ENCODE measurements around the gene RTP3. TPM values are rescaled to one million over a fixed set of nuclear protein-coding genes. Genes with fewer than 3 reads are reported as not detected.

RTP3 gene
- total and polyA plus RNA-seq, 2 of the 8 experiments (the other 6 are each of a cell fraction or from before 2014, with no cell fraction given), result 0.08 TPM; not detected in 1

GRCh38 chr3:46500656-46501635 lies 3.2 kb downstream of the RTP3 start:
- Histone ChIP-seq H3K9me3 (ENCODE audit: insufficient read depth in 2 of 2, low read depth in 1 of 2, low read length in 1 of 2) (no peaks in the 10 kb centered on the region), H2BK15ac (ENCODE audit: low read length) (no peak overlapping the region), H4K8ac (ENCODE audit: extremely low read depth, insufficient read depth, low read length) (no peak overlapping the region), H3K23me2 (ENCODE audit: low read depth, low read length) (no peaks in the 10 kb centered on the region), H3K79me2 (ENCODE audit: control insufficient read depth in 1 of 2, insufficient read depth in 2 of 2, low read length in 2 of 2) (no peaks in the 10 kb centered on the region), H3K4me2 (ENCODE audit: insufficient read depth in 1 of 2, low read depth in 2 of 2, low read length in 2 of 2) (no peak overlapping the region), H2AK5ac (ENCODE audit: low read depth, low read length) (no peak overlapping the region), H4K91ac (replicated peaks; ENCODE audit: insufficient read length, low read length) (no peak overlapping the region), H2BK5ac (ENCODE audit: low read depth, low read length) (no peak overlapping the region), H2AFZ (ENCODE audit: low read length) (no peak overlapping the region), H3K27me3 (replicated peaks in 1 of 4; ENCODE audit: control insufficient read depth in 3 of 4, extremely low read depth in 1 of 4, insufficient read depth in 3 of 4, low read length in 3 of 4) (peaks cover 0 to 4% (median 0%) of the 10 kb centered on the region in 4 experiments; a peak in 1 of 7 replicates), H3K18ac (ENCODE audit: extremely low read depth, low read length) (no peak overlapping the region), H2BK20ac (ENCODE audit: low read length) (no peak overlapping the region), H3K4me1 (replicated peaks in 1 of 4; ENCODE audit: control insufficient read depth in 3 of 4, insufficient read depth in 4 of 4, low read length in 3 of 4) (peaks cover 2 to 15% (median 5%) of the 10 kb centered on the region in 4 experiments; a peak in 5 of 7 replicates), H3K27ac (ENCODE audit: low read depth, low read length) (no peak overlapping the region), H2BK120ac (replicated peaks; ENCODE audit: low read depth, low read length) (no peak overlapping the region), H4K20me1 (replicated peaks in 1 of 2; ENCODE audit: control insufficient read depth in 1 of 2, insufficient read depth in 2 of 2, low read length in 2 of 2) (no peaks in the 10 kb centered on the region), H3K56ac (replicated peaks; ENCODE audit: insufficient read length, low read depth, low read length) (no peak overlapping the region), H3K23ac (ENCODE audit: insufficient read length) (no peak overlapping the region), H3K79me1 (ENCODE audit: low read depth, low read length) (no peaks in the 10 kb centered on the region), H4K5ac (ENCODE audit: insufficient read length, low read depth, low read length) (no peak overlapping the region), H3K9ac (replicated peaks in 1 of 4; ENCODE audit: extremely low read depth in 1 of 4, low read depth in 3 of 4, low read length in 3 of 4) (no peak overlapping the region), H3K4ac (replicated peaks; ENCODE audit: insufficient read length, low read depth, low read length) (no peak overlapping the region), H3K4me3 (ENCODE audit: extremely low read depth in 1 of 4, insufficient read depth in 2 of 4, low read depth in 3 of 4, low read length in 4 of 4) (no peak overlapping the region), H2BK12ac (ENCODE audit: low read depth, low read length) (no peak overlapping the region), H3K14ac (ENCODE audit: insufficient read length) (no peak overlapping the region), H3K36me3 (ENCODE audit: control insufficient read depth in 2 of 4, insufficient read depth in 4 of 4, low read length in 3 of 4) (no peaks in the 10 kb centered on the region)
- no peak for TF ChIP-seq E2F6 (IDR thresholded peaks at IDR 0.05)
- TF ChIP-seq TAF1 (IDR thresholded peaks at IDR 0.05; ENCODE audit: low read depth, low read length), result no peak
- no peak for TF ChIP-seq SP1 (IDR thresholded peaks at IDR 0.05; ENCODE audit: low read depth, low read length)
- no peak for TF ChIP-seq ZNF274 (IDR thresholded peaks at IDR 0.05; ENCODE audit: borderline replicate concordance, extremely low read depth, low read length)
- TF ChIP-seq BACH1 (IDR thresholded peaks at IDR 0.05; ENCODE audit: low read length), result no peak
- no peak for TF ChIP-seq SP4 (IDR thresholded peaks at IDR 0.05; ENCODE audit: low read length)
- WGBS, 2 experiments (ENCODE audit: extremely low coverage in 1 of 2, insufficient coverage in 1 of 2, insufficient read length in 1 of 2, insufficient replicate concordance in 2 of 2, low coverage in 1 of 2, low lambda C conversion rate in 2 of 2, missing lambda C conversion rate in 1 of 2), result 88% methylated on average over 5 of the region's 5 CpGs; no CpG with 5 or more reads in 1 of the 2 experiments
- ChIA-PET CTCF (ENCODE audit: partially characterized antibody) (interaction anchor here (0.6 to 7.9 kb wide), 5 partner anchors 8 to 463 kb away, joined by 3 to 63 read pairs (median 3); no protein-coding TSS in a partner anchor), POLR2A (ENCODE audit: partially characterized antibody) (no interaction called here)
- FAIRE-seq (no peak), DNase-seq (ENCODE audit: low read depth in 1 of 2, low spot score in 2 of 2) (peak in 1 of 2 experiments; percentile 4)
